Measurements from ENCODE around the gene TM4SF4.

The TM4SF4 gene

GRCh38 chr3:149459491-149460059 lies 14.9 kb upstream of the TM4SF4 start:
- Histone ChIP-seq H3K4me3 (ENCODE audit: low read length) (no peak overlapping the region), H3K9ac (ENCODE audit: low read length) (no peak overlapping the region), H3K36me3 (ENCODE audit: control insufficient read depth, low read depth, low read length) (no peaks in the 10 kb centered on the region), H3K27me3 (ENCODE audit: control insufficient read depth, insufficient read depth, low read length) (no peaks in the 10 kb centered on the region), H3K27ac (ENCODE audit: low read length) (no peak overlapping the region), H3K9me3 (ENCODE audit: control insufficient read depth, low read depth, low read length) (no peaks in the 10 kb centered on the region), H3K4me1 (ENCODE audit: control insufficient read depth, low read depth, low read length) (no peaks in the 10 kb centered on the region)

- no peaks in the 10 kb centered on the region for H3K4me1 ChIP-seq (ENCODE audit: control insufficient read depth, low read depth, low read length)
- H3K9me3 ChIP-seq (ENCODE audit: control insufficient read depth, low read depth, low read length) = no peaks in the 10 kb centered on the region
- no peak overlapping the region for H3K9ac ChIP-seq (ENCODE audit: low read length)
- H3K27me3 ChIP-seq (ENCODE audit: control insufficient read depth, insufficient read depth, low read length) = no peaks in the 10 kb centered on the region
- H3K27ac ChIP-seq (ENCODE audit: low read length) = no peak overlapping the region
- no peaks in the 10 kb centered on the region for H3K36me3 ChIP-seq (ENCODE audit: control insufficient read depth, low read depth, low read length)
- H3K4me3 ChIP-seq (ENCODE audit: low read length) = no peak overlapping the region
Measured at GRCh38 chr3:149460117-149460516, 14.4 kb upstream of the TM4SF4 start.

- Histone ChIP-seq H3K9me3 (ENCODE audit: control insufficient read depth, low read depth, low read length) (no peaks in the 10 kb centered on the region), H3K36me3 (ENCODE audit: control insufficient read depth, low read depth, low read length) (no peaks in the 10 kb centered on the region), H3K4me1 (ENCODE audit: control insufficient read depth, low read depth, low read length) (peaks cover 6% of the 10 kb centered on the region), H3K27ac (ENCODE audit: low read length) (no peak overlapping the region), H3K27me3 (ENCODE audit: control insufficient read depth, insufficient read depth, low read length) (no peaks in the 10 kb centered on the region), H3K9ac (ENCODE audit: low read length) (no peak overlapping the region), H3K4me3 (ENCODE audit: low read length) (no peak overlapping the region)
Measured at GRCh38 chr3:149462051-149462450, 12.4 kb upstream of the TM4SF4 start.

GRCh38 chr3:149462581-149463011 lies 11.9 kb upstream of the TM4SF4 start:
- no peaks in the 10 kb centered on the region for H3K27me3 ChIP-seq (ENCODE audit: control insufficient read depth, insufficient read depth, low read length)
- no peak overlapping the region for H3K9ac ChIP-seq (ENCODE audit: low read length)
- no peaks in the 10 kb centered on the region for H3K36me3 ChIP-seq (ENCODE audit: control insufficient read depth, low read depth, low read length)
- no peak overlapping the region for H3K4me3 ChIP-seq (ENCODE audit: low read length)
- H3K4me1 ChIP-seq (ENCODE audit: control insufficient read depth, low read depth, low read length) = peaks cover 6% of the 10 kb centered on the region
- no peak overlapping the region for H3K27ac ChIP-seq (ENCODE audit: low read length)
- no peaks in the 10 kb centered on the region for H3K9me3 ChIP-seq (ENCODE audit: control insufficient read depth, low read depth, low read length)

- Histone ChIP-seq H3K4me3 (ENCODE audit: low read length) (no peak overlapping the region), H3K9me3 (ENCODE audit: control insufficient read depth, low read depth, low read length) (no peaks in the 10 kb centered on the region), H3K27me3 (ENCODE audit: control insufficient read depth, insufficient read depth, low read length) (no peaks in the 10 kb centered on the region), H3K4me1 (ENCODE audit: control insufficient read depth, low read depth, low read length) (peaks cover 14% of the 10 kb centered on the region), H3K27ac (ENCODE audit: low read length) (no peak overlapping the region), H3K9ac (ENCODE audit: low read length) (no peak overlapping the region), H3K36me3 (ENCODE audit: control insufficient read depth, low read depth, low read length) (no peaks in the 10 kb centered on the region)
Measured at GRCh38 chr3:149463921-149464320, 10.6 kb upstream of the TM4SF4 start.

- no peak overlapping the region for H3K27ac ChIP-seq (ENCODE audit: low read length)
Measured at GRCh38 chr3:149464542-149465328, 9.8 kb upstream of the TM4SF4 start.

GRCh38 chr3:149465351-149465883 lies 9.1 kb upstream of the TM4SF4 start:
- Histone ChIP-seq H3K36me3 (ENCODE audit: control insufficient read depth, low read depth, low read length) (no peaks in the 10 kb centered on the region), H3K27me3 (ENCODE audit: control insufficient read depth, insufficient read depth, low read length) (no peaks in the 10 kb centered on the region), H3K27ac (ENCODE audit: low read length) (no peak overlapping the region), H3K4me3 (ENCODE audit: low read length) (no peak overlapping the region), H3K9me3 (ENCODE audit: control insufficient read depth, low read depth, low read length) (no peaks in the 10 kb centered on the region), H3K9ac (ENCODE audit: low read length) (no peak overlapping the region), H3K4me1 (ENCODE audit: control insufficient read depth, low read depth, low read length) (peaks cover 18% of the 10 kb centered on the region)

More at GRCh38 chr3:149464542-149465328, 9.8 kb upstream of the TM4SF4 start:
- Histone ChIP-seq H3K9ac (ENCODE audit: low read length) (no peak overlapping the region), H3K4me1 (ENCODE audit: control insufficient read depth, low read depth, low read length) (peaks cover 18% of the 10 kb centered on the region), H3K27me3 (ENCODE audit: control insufficient read depth, insufficient read depth, low read length) (no peaks in the 10 kb centered on the region), H3K36me3 (ENCODE audit: control insufficient read depth, low read depth, low read length) (no peaks in the 10 kb centered on the region), H3K4me3 (ENCODE audit: low read length) (no peak overlapping the region), H3K9me3 (ENCODE audit: control insufficient read depth, low read depth, low read length) (no peaks in the 10 kb centered on the region)

- Histone ChIP-seq H3K27ac (ENCODE audit: low read length) (no peak overlapping the region), H3K9me3 (ENCODE audit: control insufficient read depth, low read depth, low read length) (no peaks in the 10 kb centered on the region), H3K9ac (ENCODE audit: low read length) (no peak overlapping the region), H3K27me3 (ENCODE audit: control insufficient read depth, insufficient read depth, low read length) (no peaks in the 10 kb centered on the region), H3K4me1 (ENCODE audit: control insufficient read depth, low read depth, low read length) (peaks cover 18% of the 10 kb centered on the region), H3K36me3 (ENCODE audit: control insufficient read depth, low read depth, low read length) (no peaks in the 10 kb centered on the region), H3K4me3 (ENCODE audit: low read length) (no peak overlapping the region)
Measured at GRCh38 chr3:149466192-149466591, 8.3 kb upstream of the TM4SF4 start.

GRCh38 chr3:149468504-149469212 lies 5.8 kb upstream of the TM4SF4 start:
- Histone ChIP-seq H3K36me3 (ENCODE audit: control insufficient read depth, low read depth, low read length) (no peaks in the 10 kb centered on the region), H3K4me1 (ENCODE audit: control insufficient read depth, low read depth, low read length) (peaks cover 31% of the 10 kb centered on the region), H3K4me3 (ENCODE audit: low read length) (no peak overlapping the region), H3K27me3 (ENCODE audit: control insufficient read depth, insufficient read depth, low read length) (no peaks in the 10 kb centered on the region), H3K9ac (ENCODE audit: low read length) (no peak overlapping the region), H3K27ac (ENCODE audit: low read length) (no peak overlapping the region), H3K9me3 (ENCODE audit: control insufficient read depth, low read depth, low read length) (no peaks in the 10 kb centered on the region)

- no peaks in the 10 kb centered on the region for H3K27me3 ChIP-seq (ENCODE audit: control insufficient read depth, insufficient read depth, low read length)
- H3K9ac ChIP-seq (ENCODE audit: low read length) = no peak overlapping the region
- no peak overlapping the region for H3K27ac ChIP-seq (ENCODE audit: low read length)
- H3K36me3 ChIP-seq (ENCODE audit: control insufficient read depth, low read depth, low read length) = no peaks in the 10 kb centered on the region
- no peaks in the 10 kb centered on the region for H3K9me3 ChIP-seq (ENCODE audit: control insufficient read depth, low read depth, low read length)
- peaks cover 31% of the 10 kb centered on the region for H3K4me1 ChIP-seq (ENCODE audit: control insufficient read depth, low read depth, low read length)
- H3K4me3 ChIP-seq (ENCODE audit: low read length) = no peak overlapping the region
Measured at GRCh38 chr3:149470381-149470780, 4.1 kb upstream of the TM4SF4 start.

- no peaks in the 10 kb centered on the region for H3K27me3 ChIP-seq (ENCODE audit: control insufficient read depth, insufficient read depth, low read length)
- no peak overlapping the region for H3K27ac ChIP-seq (ENCODE audit: low read length)
- no peak overlapping the region for H3K4me3 ChIP-seq (ENCODE audit: low read length)
- H3K9me3 ChIP-seq (ENCODE audit: control insufficient read depth, low read depth, low read length) = no peaks in the 10 kb centered on the region
- H3K36me3 ChIP-seq (ENCODE audit: control insufficient read depth, low read depth, low read length) = no peaks in the 10 kb centered on the region
- H3K9ac ChIP-seq (ENCODE audit: low read length) = no peak overlapping the region
- H3K4me1 ChIP-seq (ENCODE audit: control insufficient read depth, low read depth, low read length) = peaks cover 24% of the 10 kb centered on the region
Measured at GRCh38 chr3:149472030-149472797, 2.3 kb upstream of the TM4SF4 start.
